ENCODE measurements around the gene PLPPR3. TPM values are rescaled to one million over a fixed set of nuclear protein-coding genes. Genes with fewer than 3 reads are reported as not detected.
A peak's percentile ranks its signal among the peaks of the same experiment; 100 is the strongest.
"Not testable (repeated sequence)": the region's sequence is repeated elsewhere in the genome, so short reads cannot be mapped to it uniquely, and the experiment has no call there.

The PLPPR3 gene
- total RNA-seq, 4 donors from 2014 or later: not detected

DNA sequence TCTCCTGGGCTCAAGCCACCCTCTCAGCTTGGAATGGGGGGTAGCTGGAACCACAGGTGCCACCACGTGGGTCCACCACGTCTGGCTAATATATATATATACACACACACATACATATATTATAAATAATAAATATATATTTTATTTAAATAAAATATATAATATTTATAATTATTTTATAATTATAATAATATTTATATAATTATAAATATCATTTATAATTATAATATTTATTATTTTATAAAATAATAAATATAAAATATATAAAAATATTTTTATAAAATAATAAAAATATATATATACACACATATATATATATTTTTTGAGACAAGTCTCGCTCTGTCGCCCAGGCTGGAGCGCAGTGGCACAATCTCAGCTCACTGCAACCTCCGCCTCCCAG is 32.8 kb upstream of the PLPPR3 start:
- Histone ChIP-seq H3K27ac (no peak overlapping the region), H3K27me3 (peaks cover 0 to 78% (median 0%) of the 10 kb centered on the region in 4 donors), H3K4me3 (no peak overlapping the region), H3K36me3 (no peaks in the 10 kb centered on the region), H3K4me1 (peaks cover 10 to 42% (median 21%) of the 10 kb centered on the region in 3 donors), H3K9me3 (no peaks in the 10 kb centered on the region)
- TF ChIP-seq, protein P1, sequence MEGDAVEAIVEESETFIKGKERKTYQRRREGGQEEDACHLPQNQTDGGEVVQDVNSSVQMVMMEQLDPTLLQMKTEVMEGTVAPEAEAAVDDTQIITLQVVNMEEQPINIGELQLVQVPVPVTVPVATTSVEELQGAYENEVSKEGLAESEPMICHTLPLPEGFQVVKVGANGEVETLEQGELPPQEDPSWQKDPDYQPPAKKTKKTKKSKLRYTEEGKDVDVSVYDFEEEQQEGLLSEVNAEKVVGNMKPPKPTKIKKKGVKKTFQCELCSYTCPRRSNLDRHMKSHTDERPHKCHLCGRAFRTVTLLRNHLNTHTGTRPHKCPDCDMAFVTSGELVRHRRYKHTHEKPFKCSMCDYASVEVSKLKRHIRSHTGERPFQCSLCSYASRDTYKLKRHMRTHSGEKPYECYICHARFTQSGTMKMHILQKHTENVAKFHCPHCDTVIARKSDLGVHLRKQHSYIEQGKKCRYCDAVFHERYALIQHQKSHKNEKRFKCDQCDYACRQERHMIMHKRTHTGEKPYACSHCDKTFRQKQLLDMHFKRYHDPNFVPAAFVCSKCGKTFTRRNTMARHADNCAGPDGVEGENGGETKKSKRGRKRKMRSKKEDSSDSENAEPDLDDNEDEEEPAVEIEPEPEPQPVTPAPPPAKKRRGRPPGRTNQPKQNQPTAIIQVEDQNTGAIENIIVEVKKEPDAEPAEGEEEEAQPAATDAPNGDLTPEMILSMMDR (IDR thresholded peaks at IDR 0.05): no peak
- no peak for TF ChIP-seq POLR2A (IDR thresholded peaks at IDR 0.05)
- intact Hi-C loops (cut with DNase I): loop anchor here (10.0 kb wide), 2 partner anchors 80 to 130 kb away; partner anchors contain the start of gene WDR18
- 65 to 67% methylated on average over 6 of the region's 6 CpGs for WGBS, 2 donors
- DNase-seq: no peak

DNA sequence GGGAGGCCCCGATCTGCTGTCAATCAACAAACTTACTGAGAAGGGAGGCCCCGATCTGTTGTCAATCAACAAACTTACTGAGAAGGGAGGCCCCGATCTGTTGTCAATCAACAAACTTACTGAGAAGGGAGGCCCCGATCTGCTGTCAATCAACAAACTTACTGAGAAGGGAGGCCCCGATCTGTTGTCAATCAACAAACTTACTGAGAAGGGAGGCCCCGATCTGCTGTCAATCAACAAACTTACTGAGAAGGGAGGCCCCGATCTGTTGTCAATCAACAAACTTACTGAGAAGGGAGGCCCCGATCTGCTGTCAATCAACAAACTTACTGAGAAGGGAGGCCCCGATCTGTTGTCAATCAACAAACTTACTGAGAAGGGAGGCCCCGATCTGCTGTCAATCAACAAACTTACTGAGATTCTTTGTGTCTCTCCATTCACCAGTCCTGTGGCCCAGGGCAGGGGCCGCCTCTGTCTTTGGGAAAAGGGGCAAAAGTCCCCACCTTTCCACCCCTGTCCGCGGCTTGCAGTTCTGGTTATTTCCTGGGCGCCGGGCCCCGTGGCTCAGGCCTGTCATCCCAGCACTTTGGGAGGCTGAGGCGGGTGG is 32.0 kb upstream of the PLPPR3 start:
- not testable (repeated sequence) for H3K9me3 ChIP-seq, H3K27ac ChIP-seq, H3K36me3 ChIP-seq, DNase-seq, H3K4me3 ChIP-seq
- peaks cover 0 to 77% (median 0%) of the 10 kb centered on the region in 4 donors for H3K27me3 ChIP-seq
- WGBS, 2 donors: 70 to 82% methylated on average over 4 of the region's 17 CpGs
- intact Hi-C loops (cut with DNase I): loop anchor here (10.0 kb wide), 2 partner anchors 79 to 131 kb away; partner anchors contain the start of gene WDR18
- peaks cover 8 to 33% (median 16%) of the 10 kb centered on the region in 3 donors for H3K4me1 ChIP-seq

DNA sequence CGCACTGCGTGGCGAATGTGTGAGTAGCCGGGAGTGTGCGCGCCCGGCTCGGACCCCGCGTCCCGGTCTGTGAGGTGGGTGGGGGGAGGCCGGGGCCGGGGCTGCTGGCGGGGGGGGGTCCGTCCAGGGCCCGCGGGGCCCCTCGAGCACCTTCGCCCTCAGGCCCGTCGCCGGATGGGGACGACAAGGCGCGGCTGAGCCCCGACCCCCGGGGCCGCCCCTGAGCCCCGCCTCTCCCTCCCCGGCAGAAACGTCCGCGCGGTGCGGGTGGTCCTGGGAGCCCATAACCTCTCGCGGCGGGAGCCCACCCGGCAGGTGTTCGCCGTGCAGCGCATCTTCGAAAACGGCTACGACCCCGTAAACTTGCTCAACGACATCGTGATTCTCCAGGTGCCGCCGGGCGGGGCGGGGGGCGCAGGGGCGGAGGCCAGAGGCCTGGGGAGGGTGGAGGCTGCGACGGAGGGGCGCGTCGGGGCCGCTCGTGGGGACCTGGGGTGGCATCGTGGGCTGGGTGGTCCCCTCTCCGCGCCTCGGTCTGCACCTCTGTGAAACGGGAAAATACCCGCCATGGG is 31.3 kb upstream of the PLPPR3 start:
- intact Hi-C loops (cut with DNase I): loop anchor here (10.0 kb wide), 2 partner anchors 78 to 132 kb away; partner anchors contain the start of gene WDR18
- TF ChIP-seq, protein P1 (IDR thresholded peaks at IDR 0.05): no peak
- Histone ChIP-seq H3K4me1 (peaks cover 9 to 35% (median 16%) of the 10 kb centered on the region in 3 donors), H3K27me3 (peaks cover 0 to 77% (median 0%) of the 10 kb centered on the region in 4 donors), H3K4me3 (no peak overlapping the region), H3K36me3 (no peaks in the 10 kb centered on the region), H3K27ac (no peak overlapping the region), H3K9me3 (no peaks in the 10 kb centered on the region)
- no CpG with 5 or more reads among the region's 67 CpGs for WGBS, 2 donors
- no peak for DNase-seq

DNA sequence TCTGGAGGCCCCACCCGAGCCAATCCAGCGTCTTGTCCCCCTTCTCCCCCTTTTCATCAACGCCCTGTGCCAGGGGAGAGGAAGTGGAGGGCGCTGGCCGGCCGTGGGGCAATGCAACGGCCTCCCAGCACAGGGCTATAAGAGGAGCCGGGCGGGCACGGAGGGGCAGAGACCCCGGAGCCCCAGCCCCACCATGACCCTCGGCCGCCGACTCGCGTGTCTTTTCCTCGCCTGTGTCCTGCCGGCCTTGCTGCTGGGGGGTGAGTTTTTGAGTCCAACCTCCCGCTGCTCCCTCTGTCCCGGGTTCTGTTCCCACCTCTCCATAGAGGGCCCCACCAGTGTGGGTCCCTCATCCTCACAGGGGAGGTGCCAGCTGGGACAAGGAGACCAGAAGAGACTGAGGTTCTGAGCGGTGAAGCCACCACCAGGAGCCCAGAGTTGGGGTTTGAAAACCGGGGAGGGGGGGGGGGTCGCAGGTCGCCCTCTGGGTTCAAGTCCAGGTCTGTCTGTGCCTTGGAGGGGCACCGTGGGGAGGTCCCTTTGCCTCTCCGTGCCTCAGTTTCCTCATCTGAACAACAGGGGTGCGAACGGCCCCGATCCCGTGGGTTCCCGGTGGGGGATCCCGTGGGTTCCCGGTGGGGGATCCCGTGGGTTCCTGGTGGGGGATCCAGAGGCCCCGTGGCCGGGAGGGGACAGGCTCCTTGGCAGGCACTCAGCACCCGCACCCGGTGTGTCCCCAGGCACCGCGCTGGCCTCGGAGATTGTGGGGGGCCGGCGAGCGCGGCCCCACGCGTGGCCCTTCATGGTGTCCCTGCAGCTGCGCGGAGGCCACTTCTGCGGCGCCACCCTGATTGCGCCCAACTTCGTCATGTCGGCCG is 30.6 kb upstream of the PLPPR3 start, which contains the start of gene ELANE:
Gene ELANE (plus strand): TSS at position 168 of the 878 bp plus-strand sequence. CDS start 26 bp downstream, at position 194.
- H3K4me1 ChIP-seq: peaks cover 15 to 40% (median 16%) of the 10 kb centered on the region in 3 donors
- H3K27me3 ChIP-seq: peaks cover 0 to 81% (median 1%) of the 10 kb centered on the region in 4 donors
- TF ChIP-seq POLR2A (IDR thresholded peaks at IDR 0.05): no peak
- TF ChIP-seq, protein P1 (IDR thresholded peaks at IDR 0.05): no peak
- intact Hi-C loops (cut with DNase I): loop anchor here (10.0 kb wide), 2 partner anchors 78 to 132 kb away; partner anchors contain the start of gene WDR18
- WGBS, 2 donors: 44 to 46% methylated on average over 14 to 21 of the region's 55 CpGs
- no peaks in the 10 kb centered on the region for H3K9me3 ChIP-seq
- DNase-seq: no peak
- no peak within 1 kb of the TSS for H3K4me3 ChIP-seq
- peak within 1 kb of the TSS; percentile 26 to 90 (median 78) for H3K27ac ChIP-seq
- no peaks in the 10 kb centered on the region for H3K36me3 ChIP-seq

DNA sequence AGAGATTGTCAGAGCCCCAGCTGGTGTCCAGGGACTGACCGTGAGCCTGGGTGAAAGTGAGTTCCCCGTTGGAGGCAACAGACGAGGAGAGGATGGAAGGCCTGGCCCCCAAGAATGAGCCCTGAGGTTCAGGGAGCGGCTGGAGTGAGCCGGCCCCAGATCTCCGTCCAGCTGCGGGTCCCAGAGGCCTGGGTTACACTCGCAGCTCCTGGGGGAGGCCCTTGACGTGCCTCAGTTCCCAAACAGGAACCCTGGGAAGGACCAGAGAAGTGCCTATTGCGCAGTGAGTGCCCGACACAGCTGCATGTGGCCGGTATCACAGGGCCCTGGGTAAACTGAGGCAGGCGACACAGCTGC is 29.2 kb upstream of the PLPPR3 start:
- no peak for TF ChIP-seq POLR2A (IDR thresholded peaks at IDR 0.05)
- TF ChIP-seq, protein P1 (IDR thresholded peaks at IDR 0.05): no peak
- Histone ChIP-seq H3K4me1 (peaks cover 15 to 40% (median 16%) of the 10 kb centered on the region in 3 donors), H3K36me3 (no peaks in the 10 kb centered on the region), H3K4me3 (peak overlapping the region in 1 of 4 donors; percentile 47), H3K27me3 (peaks cover 0 to 93% (median 1%) of the 10 kb centered on the region in 4 donors), H3K27ac (peak overlapping the region; percentile 26 to 90 (median 78)), H3K9me3 (no peaks in the 10 kb centered on the region)
- no peak for DNase-seq
- 6 to 67% methylated on average over 1 to 5 of the region's 13 CpGs for WGBS, 2 donors
- intact Hi-C loops (cut with DNase I): loop anchor here (10.0 kb wide), 2 partner anchors 76 to 134 kb away; partner anchors contain the start of gene WDR18

All from esophagus squamous epithelium (tissue), 5 donors.